ES-I3 (cell line): ENCODE results near the gene PCCB.
"Not testable (repeated sequence)": the region's sequence is repeated elsewhere in the genome, so short reads cannot be mapped to it uniquely, and the experiment has no call there.

Experiments used
- H3K36me3 ChIP-seq: 2 replicates; pipeline ENCODE4 v1.6.1; 2013; ENCODE audit warnings: mild to moderate bottlenecking, low read length, control low read depth, moderate library complexity; ENCODE audit not compliant: insufficient read depth
- H3K4me1 ChIP-seq: 2 replicates; pipeline ENCODE4 v1.6.1; 2013; ENCODE audit warnings: mild to moderate bottlenecking, control low read depth, low read length; ENCODE audit not compliant: insufficient read depth
- H3K9ac ChIP-seq: 2 replicates; pipeline ENCODE4 v1.6.1; 2013; ENCODE audit warnings: low read depth, mild to moderate bottlenecking, low read length, moderate library complexity
- H3K9me3 ChIP-seq: 2 replicates; pipeline ENCODE4 v1.6.1; 2013; ENCODE audit warnings: mild to moderate bottlenecking, low read length, moderate library complexity; ENCODE audit not compliant: control insufficient read depth, insufficient read depth

PCCB gene

GRCh38 chr3:136250059-136250902 lies at the start of gene PCCB:
Gene PCCB, plus strand, starts transcription at chr3:136250340. Its CDS starts 36 bp downstream, at chr3:136250376.
- H3K36me3 ChIP-seq: no peaks in the 10 kb centered on the region
- H3K9me3 ChIP-seq: no peaks in the 10 kb centered on the region
- peaks cover 11% of the 10 kb centered on the region; the same call in 1 of the 2 replicates for H3K4me1 ChIP-seq
- peak within 1 kb of the TSS; percentile 71 for H3K9ac ChIP-seq

DNA sequence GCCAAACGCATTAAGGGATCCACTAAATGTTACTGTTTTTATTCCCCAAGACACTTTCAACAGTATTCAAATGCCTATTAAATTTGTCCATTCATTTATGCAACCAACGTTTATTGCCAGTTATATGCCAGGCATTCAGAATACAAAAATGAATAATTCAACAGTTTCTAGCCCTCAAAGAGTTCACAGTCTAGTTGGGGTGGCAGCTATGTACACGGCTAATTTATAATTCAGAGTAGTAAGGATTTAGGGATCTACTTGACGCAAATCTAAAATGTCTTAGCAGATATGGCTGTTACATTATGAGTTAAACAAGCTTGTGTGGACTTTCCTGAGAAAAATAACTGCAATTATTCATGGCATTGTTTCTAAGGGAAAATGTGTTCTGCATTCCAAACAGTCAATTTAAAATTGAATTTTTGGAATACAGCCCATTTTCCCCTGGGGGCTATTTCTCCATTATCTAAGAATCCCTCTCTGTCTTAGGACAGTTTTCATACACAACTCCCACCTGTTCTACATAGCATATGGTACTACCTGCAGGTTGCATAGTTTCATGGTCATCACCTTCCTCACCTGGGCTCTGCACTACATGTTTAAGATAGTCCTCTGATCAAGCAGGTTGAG lies 42.5 kb upstream of the PCCB start:
- no peaks in the 10 kb centered on the region for H3K9me3 ChIP-seq

DNA sequence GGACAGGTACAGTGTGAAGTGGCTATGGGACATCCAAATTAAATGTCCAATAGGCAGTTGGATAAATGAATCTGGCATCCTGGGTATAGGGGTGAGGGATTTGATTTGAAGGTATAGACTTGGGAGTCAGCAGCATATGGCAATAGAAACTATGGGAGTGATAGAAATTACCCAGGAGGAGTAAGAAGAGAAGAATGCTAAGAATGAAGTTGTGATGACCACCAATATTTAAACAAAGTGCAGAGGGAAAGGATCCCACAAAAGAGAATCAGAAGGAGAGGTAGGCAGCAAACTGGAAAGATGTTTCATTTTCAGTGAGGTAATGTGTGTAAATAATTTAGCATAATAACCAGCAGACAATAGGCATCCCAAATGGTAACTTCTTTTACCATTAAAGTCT lies 40.2 kb upstream of the PCCB start:
- H3K9ac ChIP-seq: no peak overlapping the region

More for the DNA sequence above, 42.5 kb upstream of the PCCB start:
- H3K4me1 ChIP-seq: no peaks in the 10 kb centered on the region; the same call in 1 of the 2 replicates
- no peaks in the 10 kb centered on the region for H3K36me3 ChIP-seq
- no peak overlapping the region for H3K9ac ChIP-seq

DNA sequence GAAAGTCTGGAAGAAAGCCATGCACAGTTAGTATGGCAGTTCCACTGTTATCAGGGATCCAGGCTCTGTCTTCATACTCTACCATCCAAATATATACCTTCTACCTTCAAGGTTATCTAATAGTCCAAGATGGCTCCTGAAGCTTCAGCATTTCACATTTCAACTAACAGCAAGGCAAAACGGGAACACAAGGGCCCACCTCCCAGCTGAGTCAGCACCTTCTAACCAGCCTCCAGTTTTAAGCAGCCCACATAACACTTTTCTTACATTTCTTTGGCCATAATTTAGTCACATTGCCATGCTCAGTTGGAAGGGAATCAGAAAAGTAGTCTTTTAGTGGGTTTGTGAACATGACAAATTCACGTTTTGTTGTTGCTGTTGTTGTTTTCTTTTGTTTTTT lies 38.6 kb upstream of the PCCB start:
- H3K9me3 ChIP-seq: no peaks in the 10 kb centered on the region
- H3K36me3 ChIP-seq: no peaks in the 10 kb centered on the region
- H3K4me1 ChIP-seq: no peaks in the 10 kb centered on the region; the same call in 1 of the 2 replicates
- H3K9ac ChIP-seq: no peak overlapping the region

More for the DNA sequence above, 40.2 kb upstream of the PCCB start:
- Histone ChIP-seq H3K9me3 (no peaks in the 10 kb centered on the region), H3K36me3 (no peaks in the 10 kb centered on the region), H3K4me1 (no peaks in the 10 kb centered on the region; the same call in 1 of the 2 replicates)

DNA sequence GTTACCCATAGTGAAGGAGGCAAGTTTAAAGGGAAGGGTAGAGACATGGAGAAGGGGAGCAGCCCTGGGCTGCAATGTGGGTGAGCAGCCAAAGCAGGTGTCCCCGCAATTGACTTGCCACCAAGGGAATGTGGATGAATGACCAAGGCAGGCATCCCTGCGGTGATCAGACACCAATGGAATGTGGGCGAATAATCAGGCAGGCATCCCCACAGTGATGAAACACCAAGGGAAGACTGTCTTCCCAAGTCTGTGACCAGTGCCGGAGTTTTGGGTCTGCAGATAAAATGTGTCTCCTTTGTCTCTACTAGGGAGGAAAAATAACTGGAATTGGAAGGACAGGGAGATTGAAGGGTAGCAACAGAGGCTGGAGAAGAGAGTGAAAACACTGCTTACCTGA lies 27.4 kb upstream of the PCCB start:
- H3K4me1 ChIP-seq, H3K9ac ChIP-seq, H3K9me3 ChIP-seq, H3K36me3 ChIP-seq: not testable (repeated sequence)

DNA sequence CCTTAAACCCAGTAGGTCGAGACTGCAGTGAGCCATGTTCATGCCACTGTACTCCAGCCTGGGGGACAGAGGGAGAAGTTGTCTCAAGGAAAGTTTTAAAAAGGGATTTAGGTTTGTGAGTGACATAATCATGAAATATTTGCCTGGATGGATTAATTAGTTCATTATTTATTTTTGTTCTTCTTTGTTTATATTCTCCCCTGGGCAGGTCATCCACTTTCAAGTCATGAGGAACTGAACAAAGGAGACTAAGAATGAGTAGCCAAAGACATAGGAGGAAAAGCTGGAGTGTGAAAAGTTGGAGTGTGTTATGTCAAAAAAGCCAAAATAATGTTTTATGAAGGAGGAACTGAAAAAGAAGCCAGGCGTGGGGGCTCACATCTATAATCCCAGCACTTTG lies 17.7 kb upstream of the PCCB start:
- no peaks in the 10 kb centered on the region for H3K9me3 ChIP-seq
- no peak overlapping the region for H3K9ac ChIP-seq
- peaks cover 10% of the 10 kb centered on the region for H3K4me1 ChIP-seq
- no peaks in the 10 kb centered on the region for H3K36me3 ChIP-seq

GRCh38 chr3:136235545-136235944 lies 14.6 kb upstream of the PCCB start:
- no peaks in the 10 kb centered on the region for H3K36me3 ChIP-seq
- H3K9me3 ChIP-seq: no peaks in the 10 kb centered on the region
- H3K4me1 ChIP-seq: peaks cover 17% of the 10 kb centered on the region
- H3K9ac ChIP-seq: no peak overlapping the region

- Histone ChIP-seq H3K9ac (no peak overlapping the region), H3K4me1 (peaks cover 17% of the 10 kb centered on the region), H3K36me3 (no peaks in the 10 kb centered on the region), H3K9me3 (no peaks in the 10 kb centered on the region)
These were observed 14.0 kb upstream of the PCCB start for GRCh38 chr3:136236109-136236508.

DNA sequence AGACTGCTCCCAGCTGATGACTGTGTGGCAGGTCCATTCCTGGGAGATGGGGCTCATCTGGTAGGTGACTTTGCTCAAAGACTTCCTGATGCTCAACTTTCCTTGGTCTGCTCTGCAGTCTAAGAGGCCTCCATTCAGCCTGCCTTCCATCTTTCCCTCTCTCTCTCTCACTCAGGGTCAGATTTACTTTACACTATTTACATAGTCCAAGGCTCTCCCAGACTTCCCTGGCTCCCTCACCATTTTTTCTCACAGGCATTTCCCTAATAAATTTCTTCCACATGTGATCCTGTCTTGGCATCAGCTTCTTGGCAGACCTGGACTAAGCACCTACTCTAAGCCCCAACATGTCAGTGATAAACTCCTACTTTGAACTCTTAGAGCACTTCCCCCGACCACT lies 13.0 kb upstream of the PCCB start:
- Histone ChIP-seq H3K36me3 (no peaks in the 10 kb centered on the region), H3K4me1 (peaks cover 17% of the 10 kb centered on the region), H3K9ac (no peak overlapping the region), H3K9me3 (no peaks in the 10 kb centered on the region)

DNA sequence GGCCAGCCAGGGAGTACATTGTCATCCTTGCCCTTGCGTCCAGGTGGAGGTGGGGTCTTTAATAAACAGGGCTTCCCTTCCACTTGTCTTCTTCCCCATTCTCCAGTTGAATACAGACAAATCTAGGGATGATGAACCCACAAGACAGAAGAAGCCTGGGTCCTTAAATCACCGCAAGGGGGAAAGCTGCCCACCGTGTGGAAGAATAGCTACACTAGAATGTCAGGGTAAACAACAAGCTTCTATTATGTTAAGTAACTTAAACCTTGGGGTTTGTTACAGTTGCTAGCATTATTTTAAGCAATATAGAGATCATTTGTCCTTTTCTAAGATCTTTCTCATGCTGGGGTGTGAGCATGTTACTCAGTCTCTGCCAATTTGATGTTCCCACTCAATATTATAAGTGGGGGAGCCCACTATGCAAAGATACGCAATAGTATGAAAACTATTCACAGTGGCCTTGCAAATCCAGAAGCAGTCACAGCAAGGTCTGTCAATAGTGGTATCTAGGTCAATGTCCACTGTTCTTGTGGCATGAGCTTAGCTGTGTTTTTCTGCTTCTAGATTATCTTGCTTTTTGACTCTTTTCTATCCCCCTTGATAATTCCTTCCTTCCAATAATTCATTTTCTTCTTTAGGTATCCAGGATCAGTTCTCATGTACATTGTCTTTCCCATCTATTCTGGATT lies 12.0 kb upstream of the PCCB start:
- H3K4me1 ChIP-seq: peaks cover 17% of the 10 kb centered on the region
- H3K36me3 ChIP-seq: no peaks in the 10 kb centered on the region
- H3K9ac ChIP-seq: no peak overlapping the region
- H3K9me3 ChIP-seq: no peaks in the 10 kb centered on the region

DNA sequence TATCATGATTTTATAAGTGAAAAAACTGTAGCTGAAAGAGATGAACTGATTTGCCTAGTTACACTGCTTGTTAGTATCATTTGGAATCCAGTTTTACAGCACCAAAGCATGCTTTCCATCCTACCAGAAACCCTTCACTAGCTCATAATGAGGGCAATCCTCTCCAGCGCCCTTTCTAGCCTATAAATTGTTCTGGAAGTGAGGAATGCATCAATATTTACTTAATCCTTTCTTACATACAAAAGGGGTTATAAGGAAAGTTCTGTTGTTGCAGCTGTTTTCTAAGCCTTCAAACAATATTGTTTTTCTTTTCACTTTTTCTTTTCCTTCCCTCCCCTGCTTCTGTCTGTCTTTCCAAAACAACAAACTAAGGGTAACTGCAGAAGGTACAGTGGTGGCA lies 11.0 kb upstream of the PCCB start:
- no peak overlapping the region for H3K9ac ChIP-seq
- H3K36me3 ChIP-seq: no peaks in the 10 kb centered on the region
- H3K9me3 ChIP-seq: no peaks in the 10 kb centered on the region
- peaks cover 17% of the 10 kb centered on the region for H3K4me1 ChIP-seq

- H3K4me1 ChIP-seq: peaks cover 7% of the 10 kb centered on the region; the same call in 1 of the 2 replicates
These were observed 4.4 kb upstream of the PCCB start for GRCh38 chr3:136245691-136246090.

GRCh38 chr3:136247436-136247835 lies 2.7 kb upstream of the PCCB start:
- Histone ChIP-seq H3K9me3 (no peaks in the 10 kb centered on the region), H3K9ac (no peak overlapping the region), H3K4me1 (peaks cover 11% of the 10 kb centered on the region; the same call in 1 of the 2 replicates), H3K36me3 (no peaks in the 10 kb centered on the region)

More at GRCh38 chr3:136245691-136246090, 4.4 kb upstream of the PCCB start:
- Histone ChIP-seq H3K9me3 (no peaks in the 10 kb centered on the region), H3K9ac (no peak overlapping the region), H3K36me3 (no peaks in the 10 kb centered on the region)

DNA sequence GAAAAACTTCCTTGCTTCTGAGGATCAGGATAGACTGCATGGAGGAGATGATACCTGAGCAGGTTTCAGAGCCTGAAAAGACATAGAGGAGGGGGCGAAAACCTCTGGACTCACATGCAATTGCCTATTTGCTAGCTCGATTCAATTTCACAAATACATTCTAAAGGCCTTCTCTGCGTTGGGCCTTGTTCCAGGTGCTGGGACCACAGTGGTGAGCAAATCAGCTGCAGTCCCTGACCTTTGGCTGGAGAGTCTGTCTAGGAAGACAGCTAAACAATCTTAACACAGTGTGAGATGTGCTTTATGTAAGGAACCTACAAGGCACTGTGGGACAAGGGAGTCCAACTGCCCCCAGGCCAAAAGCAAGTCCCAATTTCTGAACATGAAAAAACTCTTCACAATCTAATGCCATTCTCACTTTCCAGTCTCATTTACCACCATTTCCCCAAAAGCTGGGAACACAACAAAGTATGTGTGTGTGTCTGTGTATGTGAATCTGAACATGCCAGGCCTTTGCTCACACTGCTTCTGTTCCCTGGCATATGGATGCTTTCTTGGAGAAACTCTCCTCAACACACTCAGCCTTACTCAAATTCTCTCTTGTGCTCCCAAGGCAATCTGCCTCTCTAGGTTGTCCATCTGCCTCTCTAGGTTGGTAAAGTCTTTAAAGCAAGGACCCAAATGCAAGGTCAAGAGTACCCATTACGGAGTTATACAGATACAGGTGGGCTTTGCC lies 2.1 kb upstream of the PCCB start:
- H3K36me3 ChIP-seq: no peaks in the 10 kb centered on the region
- peaks cover 11% of the 10 kb centered on the region; the same call in 1 of the 2 replicates for H3K4me1 ChIP-seq
- no peak overlapping the region for H3K9ac ChIP-seq
- no peaks in the 10 kb centered on the region for H3K9me3 ChIP-seq
